Loucy (cell line): ENCODE measurements around the gene EIF2A.

Experiments
- CTCF ChIP-seq: fragments of 200-600 bp; sonication (generic); conservative IDR thresholded peaks from 2 replicates; pipeline ENCODE4 v1.5.1; 2014; ENCODE audit warnings: mild to moderate bottlenecking, antibody characterized with exemption, low read length
- EZH2phosphoT487 ChIP-seq: fragments of 200-600 bp; IDR thresholded peaks from 2 replicates; pipeline ENCODE4 v1.6.1; 2018; ENCODE audit warnings: antibody characterized with exemption, mild to moderate bottlenecking, moderate library complexity, borderline replicate concordance

GRCh38 chr3:150540991-150541390 is 5.6 kb upstream of the EIF2A start:
- TF ChIP-seq CTCF (no peak), EZH2phosphoT487 (no peak)
